ENCODE results near the gene GAREM2. TPM values are rescaled to one million over a fixed set of nuclear protein-coding genes. Genes with fewer than 3 reads are reported as not detected.

The GAREM2 gene
- total and polyA plus RNA-seq, 7 experiments from 2014 or later, result 2.4 to 8.4 (median 4.8) TPM

DNA sequence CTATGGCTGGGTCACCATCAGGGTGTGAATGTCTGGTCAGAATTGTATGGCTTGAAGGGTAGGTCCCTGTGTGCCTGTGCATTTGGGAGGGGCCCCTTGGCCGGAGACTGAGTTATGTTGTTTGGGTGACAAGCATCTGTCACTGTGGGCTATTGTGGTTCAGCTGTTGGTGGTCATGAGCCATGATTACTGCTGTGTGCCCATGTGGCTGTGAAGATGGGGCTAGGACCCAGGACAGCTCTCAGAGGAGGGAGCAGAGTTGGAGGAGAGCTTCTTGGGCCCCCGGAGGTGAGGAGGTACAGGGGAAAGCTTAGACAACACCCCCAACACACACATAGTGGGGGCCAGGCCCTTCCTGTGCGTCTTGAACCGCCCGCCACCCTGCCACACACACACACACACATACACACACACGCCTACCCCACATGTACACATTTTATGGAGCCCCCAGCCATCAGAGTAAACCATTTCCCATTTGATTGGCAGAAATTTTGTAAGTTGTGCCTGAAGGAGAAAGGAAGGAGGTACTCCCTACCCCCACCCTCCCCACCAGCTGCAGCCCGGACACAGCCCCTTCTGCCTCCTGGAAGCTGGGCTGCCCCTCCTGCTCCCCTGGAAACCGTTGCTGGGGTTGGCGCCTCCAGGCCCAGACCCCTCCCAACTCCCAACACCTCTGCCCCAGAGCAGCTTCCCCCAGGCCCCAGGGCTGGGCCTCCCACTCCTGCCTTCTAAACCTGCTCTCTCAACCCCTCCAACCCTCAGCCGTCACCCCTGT, 2.0 kb downstream of the GAREM2 start:
- ATAC-seq (peak; percentile 10), DNase-seq (no peak)
- H3K9me3 ChIP-seq (ENCODE audit: control insufficient read depth in 2 of 3, low read length in 3 of 3), result no peaks in the 10 kb centered on the region
- Mint-ChIP-seq H3K27ac (no peak overlapping the region), H3K36me3 (peaks cover 0 to 4% (median 0%) of the 10 kb centered on the region in 5 donors), H3K9me3 (peaks cover 0 to 2% (median 0%) of the 10 kb centered on the region in 11 donors), H3K4me3 (peak overlapping the region in 7 of 10 donors; percentile 69 to 83 (median 77)), H3K4me1 (peaks cover 12 to 24% (median 20%) of the 10 kb centered on the region in 7 donors), H3K27me3 (peaks cover 30 to 63% (median 42%) of the 10 kb centered on the region in 5 donors)
- peaks cover 0 to 6% of the 10 kb centered on the region in 2 donors for H3K4me1 ChIP-seq (ENCODE audit: control insufficient read depth in 2 of 2, insufficient read depth in 2 of 2, low read length in 2 of 2)
- H3K27me3 ChIP-seq (ENCODE audit: control insufficient read depth in 2 of 2, insufficient read depth in 2 of 2, low read length in 2 of 2), result peaks cover 0 to 9% of the 10 kb centered on the region in 2 donors
- no peak overlapping the region for H3K4me3 ChIP-seq (ENCODE audit: low read length)
- POLR2A ChIA-PET, result interaction anchor here (1.5 kb wide), 2 partner anchors 9 to 10 kb away, joined by 8 to 9 read pairs; no protein-coding TSS in a partner anchor
- H3K27ac ChIP-seq (ENCODE audit: low read depth, low read length), result no peak overlapping the region
- intact Hi-C loops (cut with micrococcal nuclease), result loop anchor here (5.0 kb wide), 2 partner anchors 292 to 402 kb away; no protein-coding TSS in a partner anchor
- CTCF ChIA-PET, result no interaction called here
- H3K36me3 ChIP-seq (ENCODE audit: control insufficient read depth in 2 of 3, insufficient read depth in 3 of 3, low read length in 3 of 3), result no peaks in the 10 kb centered on the region

DNA sequence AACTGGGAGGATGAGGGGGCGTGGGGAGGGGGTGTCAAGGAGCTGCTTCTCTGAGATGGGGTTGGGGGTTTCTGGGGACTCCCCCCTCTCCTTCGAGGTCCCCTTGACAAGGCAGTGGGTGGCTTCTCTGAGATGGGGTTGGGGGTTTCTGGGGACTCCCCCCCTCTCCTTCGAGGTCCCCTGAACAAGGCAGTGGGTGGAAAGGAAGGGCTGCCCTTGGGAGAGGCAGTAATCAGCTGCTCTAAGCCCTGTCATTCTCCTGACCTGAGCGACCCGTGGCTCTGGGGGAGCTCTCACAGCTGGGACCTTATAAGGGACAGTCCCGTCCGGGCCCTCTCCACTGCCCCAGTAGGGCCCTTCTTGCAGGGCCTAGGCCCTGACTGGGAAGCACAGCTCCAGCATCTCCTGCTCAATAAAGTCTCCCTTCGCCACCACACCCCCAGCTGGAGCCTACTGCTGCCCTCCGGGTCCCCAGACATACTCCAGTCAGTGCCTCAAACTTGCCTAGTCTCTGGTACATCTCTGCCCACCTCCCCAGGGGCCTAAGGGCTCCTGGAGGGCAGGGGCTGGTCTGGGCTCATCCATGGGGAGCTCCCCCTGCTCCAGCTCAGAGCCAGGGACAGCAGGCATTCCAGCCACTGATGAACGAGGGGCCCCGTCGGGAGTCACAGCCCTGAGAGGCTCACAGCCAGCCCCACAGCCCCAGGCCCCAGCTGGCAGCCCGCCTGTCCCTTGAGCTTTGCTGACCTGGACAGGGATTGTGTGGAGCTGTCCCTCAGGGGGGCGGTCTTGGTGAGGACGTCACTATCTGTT, 2.8 kb downstream of the GAREM2 start:
- Histone ChIP-seq H3K27me3 (ENCODE audit: control insufficient read depth in 2 of 2, insufficient read depth in 2 of 2, low read length in 2 of 2) (peaks cover 0 to 9% of the 10 kb centered on the region in 2 donors), H3K4me1 (ENCODE audit: control insufficient read depth in 2 of 2, insufficient read depth in 2 of 2, low read length in 2 of 2) (peaks cover 0 to 6% of the 10 kb centered on the region in 2 donors), H3K27ac (ENCODE audit: low read depth, low read length) (no peak overlapping the region), H3K9me3 (ENCODE audit: control insufficient read depth in 2 of 3, low read length in 3 of 3) (no peaks in the 10 kb centered on the region), H3K4me3 (ENCODE audit: low read length) (no peak overlapping the region), H3K36me3 (ENCODE audit: control insufficient read depth in 2 of 3, insufficient read depth in 3 of 3, low read length in 3 of 3) (no peaks in the 10 kb centered on the region)
- ChIA-PET CTCF (interaction anchor here (0.5 kb wide), 1 partner anchor 708 kb away, joined by 3 read pairs; no protein-coding TSS in a partner anchor), POLR2A (interaction anchor here (1.5 kb wide), 1 partner anchor 9 kb away, joined by 8 read pairs; no protein-coding TSS in a partner anchor)
- Mint-ChIP-seq H3K27ac (no peak overlapping the region), H3K4me1 (peaks cover 18 to 29% (median 23%) of the 10 kb centered on the region in 7 donors), H3K4me3 (peak overlapping the region in 1 of 10 donors; percentile 77), H3K27me3 (peaks cover 36 to 67% (median 48%) of the 10 kb centered on the region in 5 donors), H3K36me3 (peaks cover 0 to 4% (median 0%) of the 10 kb centered on the region in 5 donors), H3K9me3 (peaks cover 0 to 2% (median 0%) of the 10 kb centered on the region in 11 donors)
- intact Hi-C loops (cut with micrococcal nuclease), result no loop called here
- DNase-seq (no peak), ATAC-seq (no peak)

DNA sequence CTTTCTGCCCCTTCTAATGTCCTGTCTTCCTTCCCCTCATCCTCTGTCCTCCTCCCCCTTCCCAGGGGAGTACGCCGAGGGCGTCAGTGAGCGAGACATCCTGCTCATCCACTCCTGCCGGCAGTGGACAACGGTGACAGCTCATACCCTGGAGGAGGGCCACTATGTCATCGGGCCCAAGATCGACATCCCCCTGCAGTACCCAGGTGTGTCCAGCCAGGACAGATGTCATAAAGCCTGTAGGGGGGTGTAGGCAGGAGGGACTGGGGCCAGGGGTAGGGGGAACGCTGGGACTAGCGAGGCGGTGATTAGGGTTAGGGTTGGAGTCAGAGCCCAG, 3.4 kb downstream of the GAREM2 start:
- POLR2A ChIA-PET, result interaction anchor here (1.5 kb wide), 1 partner anchor 8 kb away, joined by 8 read pairs; no protein-coding TSS in a partner anchor
- Histone ChIP-seq H3K27me3 (ENCODE audit: control insufficient read depth in 2 of 2, insufficient read depth in 2 of 2, low read length in 2 of 2) (peaks cover 0 to 9% of the 10 kb centered on the region in 2 donors), H3K4me1 (ENCODE audit: control insufficient read depth in 2 of 2, insufficient read depth in 2 of 2, low read length in 2 of 2) (peaks cover 0 to 6% of the 10 kb centered on the region in 2 donors), H3K27ac (ENCODE audit: low read depth, low read length) (no peak overlapping the region), H3K4me3 (ENCODE audit: low read length) (no peak overlapping the region), H3K36me3 (ENCODE audit: control insufficient read depth in 2 of 3, insufficient read depth in 3 of 3, low read length in 3 of 3) (no peaks in the 10 kb centered on the region), H3K9me3 (ENCODE audit: control insufficient read depth in 2 of 3, low read length in 3 of 3) (no peaks in the 10 kb centered on the region)
- ATAC-seq, result no peak
- CTCF ChIA-PET, result interaction anchor here (0.5 kb wide), 1 partner anchor 708 kb away, joined by 3 read pairs; no protein-coding TSS in a partner anchor
- DNase-seq, result no peak
- H3K4me3 Mint-ChIP-seq, result no peak overlapping the region
- peaks cover 36 to 67% (median 51%) of the 10 kb centered on the region in 5 donors for H3K27me3 Mint-ChIP-seq
- H3K9me3 Mint-ChIP-seq, result peaks cover 0 to 2% (median 0%) of the 10 kb centered on the region in 11 donors
- H3K4me1 Mint-ChIP-seq, result peaks cover 18 to 33% (median 24%) of the 10 kb centered on the region in 7 donors
- peaks cover 0 to 4% (median 2%) of the 10 kb centered on the region in 5 donors for H3K36me3 Mint-ChIP-seq
- H3K27ac Mint-ChIP-seq, result no peak overlapping the region
- intact Hi-C loops (cut with micrococcal nuclease), result no loop called here

DNA sequence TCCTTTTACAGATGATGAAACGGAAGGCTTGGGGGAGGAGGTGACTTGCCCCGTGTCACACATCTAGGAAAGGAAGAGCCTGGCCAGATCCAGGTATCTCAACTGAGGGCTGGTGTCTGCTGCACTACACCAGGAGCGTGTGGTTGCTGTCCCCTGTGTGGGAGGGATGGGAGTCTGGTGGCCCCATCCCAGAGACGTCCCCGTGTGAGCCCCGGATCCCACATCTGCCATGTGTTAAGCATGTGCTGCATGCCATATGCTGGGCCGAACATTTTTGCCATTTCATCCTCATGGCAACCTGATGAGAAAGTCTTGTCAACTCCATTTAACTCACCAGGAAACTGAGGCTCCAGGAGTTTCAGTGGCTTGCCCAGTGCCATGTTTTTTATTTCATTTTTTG, 4.2 kb downstream of the GAREM2 start:
- Mint-ChIP-seq H3K4me1 (peaks cover 12 to 26% (median 17%) of the 10 kb centered on the region in 7 donors), H3K4me3 (peak overlapping the region in 2 of 10 donors; percentile 9 to 76), H3K36me3 (peaks cover 0 to 4% (median 2%) of the 10 kb centered on the region in 5 donors), H3K9me3 (peaks cover 0 to 2% (median 0%) of the 10 kb centered on the region in 11 donors), H3K27me3 (peaks cover 29 to 63% (median 43%) of the 10 kb centered on the region in 5 donors), H3K27ac (peak overlapping the region in 1 of 9 donors; percentile 10)
- H3K9me3 ChIP-seq (ENCODE audit: control insufficient read depth in 2 of 3, low read length in 3 of 3), result no peaks in the 10 kb centered on the region
- no peak for ATAC-seq
- H3K4me1 ChIP-seq (ENCODE audit: control insufficient read depth in 2 of 2, insufficient read depth in 2 of 2, low read length in 2 of 2), result peaks cover 0 to 6% of the 10 kb centered on the region in 2 donors
- H3K27me3 ChIP-seq (ENCODE audit: control insufficient read depth in 2 of 2, insufficient read depth in 2 of 2, low read length in 2 of 2), result peaks cover 0 to 7% of the 10 kb centered on the region in 2 donors
- intact Hi-C loops (cut with micrococcal nuclease), result no loop called here
- ChIA-PET POLR2A (no interaction called here), CTCF (no interaction called here)
- no peak overlapping the region for H3K27ac ChIP-seq (ENCODE audit: low read depth, low read length)
- no peaks in the 10 kb centered on the region for H3K36me3 ChIP-seq (ENCODE audit: control insufficient read depth in 2 of 3, insufficient read depth in 3 of 3, low read length in 3 of 3)
- no peak for DNase-seq
- H3K4me3 ChIP-seq (ENCODE audit: low read length), result no peak overlapping the region

DNA sequence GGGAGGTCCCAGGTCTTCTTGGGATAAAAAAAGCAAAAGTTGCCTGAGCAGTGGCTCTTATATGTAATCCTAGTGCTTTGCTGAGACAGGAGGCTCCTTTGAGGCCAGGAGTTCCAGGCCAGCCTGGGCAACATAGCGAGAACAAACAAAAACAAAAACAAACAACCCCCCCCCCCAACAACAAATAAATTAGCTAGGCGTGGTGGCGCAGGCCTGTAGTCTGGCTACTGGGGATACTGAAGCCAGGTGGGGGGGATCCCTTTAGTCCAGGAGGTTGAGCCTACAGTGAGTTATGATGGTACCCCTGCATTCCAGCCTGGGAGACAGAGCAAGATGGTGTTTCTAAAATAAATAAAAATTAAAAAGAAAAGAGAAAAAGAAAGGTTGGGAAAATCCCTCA, 5.4 kb downstream of the GAREM2 start:
- no peak overlapping the region for H3K4me3 ChIP-seq (ENCODE audit: low read length)
- ChIA-PET POLR2A (no interaction called here), CTCF (no interaction called here)
- intact Hi-C loops (cut with micrococcal nuclease), result no loop called here
- H3K9me3 ChIP-seq (ENCODE audit: control insufficient read depth in 2 of 3, low read length in 3 of 3), result no peaks in the 10 kb centered on the region
- H3K4me1 Mint-ChIP-seq, result peaks cover 12 to 23% (median 15%) of the 10 kb centered on the region in 7 donors
- peak overlapping the region in 4 of 10 donors; percentile 9 to 76 (median 68) for H3K4me3 Mint-ChIP-seq
- DNase-seq (no peak), ATAC-seq (no peak)
- H3K36me3 ChIP-seq (ENCODE audit: control insufficient read depth in 2 of 3, insufficient read depth in 3 of 3, low read length in 3 of 3), result no peaks in the 10 kb centered on the region
- H3K27ac ChIP-seq (ENCODE audit: low read depth, low read length), result no peak overlapping the region
- H3K27ac Mint-ChIP-seq, result no peak overlapping the region
- H3K4me1 ChIP-seq (ENCODE audit: control insufficient read depth in 2 of 2, insufficient read depth in 2 of 2, low read length in 2 of 2), result peaks cover 0 to 6% of the 10 kb centered on the region in 2 donors
- H3K36me3 Mint-ChIP-seq, result peaks cover 0 to 4% (median 0%) of the 10 kb centered on the region in 5 donors
- peaks cover 0 to 5% of the 10 kb centered on the region in 2 donors for H3K27me3 ChIP-seq (ENCODE audit: control insufficient read depth in 2 of 2, insufficient read depth in 2 of 2, low read length in 2 of 2)
- peaks cover 27 to 60% (median 41%) of the 10 kb centered on the region in 5 donors for H3K27me3 Mint-ChIP-seq
- H3K9me3 Mint-ChIP-seq, result no peaks in the 10 kb centered on the region

DNA sequence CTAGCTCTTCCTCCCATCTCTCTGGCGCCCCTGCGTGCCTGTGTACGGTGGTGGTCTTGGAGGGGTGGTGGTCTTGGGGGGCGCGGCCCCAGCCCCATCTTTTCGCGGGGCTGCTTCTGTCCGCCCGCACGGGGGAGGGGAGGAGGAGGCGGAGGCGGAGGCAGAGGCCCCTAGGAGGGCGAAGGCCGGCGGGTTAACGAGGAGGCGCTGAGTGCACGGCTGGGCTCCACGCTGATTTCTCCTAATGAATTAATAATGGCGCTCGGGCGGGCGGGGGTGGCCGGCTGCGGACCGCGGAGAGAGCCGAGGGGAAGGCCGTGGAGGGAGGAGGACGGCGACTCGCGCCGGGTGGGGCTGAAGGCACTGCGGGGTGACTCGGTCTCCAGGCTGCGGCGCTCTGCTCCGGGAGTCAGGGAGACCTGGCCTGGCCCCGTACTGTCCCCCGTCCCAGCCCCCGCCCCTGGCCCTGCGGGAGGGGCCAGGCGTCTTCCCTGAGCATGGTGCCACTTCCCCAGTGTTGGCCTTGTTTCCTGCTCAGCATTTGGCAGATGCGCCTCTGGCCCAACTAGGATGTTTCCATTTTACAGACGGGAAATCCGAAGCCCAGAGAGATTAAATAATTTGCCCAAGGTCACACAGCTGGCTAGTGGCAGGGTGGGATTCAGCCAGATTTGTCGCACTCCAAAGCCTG, 6.0 kb downstream of the GAREM2 start:
- ATAC-seq (peak; percentile 64), DNase-seq (no peak)
- H3K27ac Mint-ChIP-seq, result peak overlapping the region in 1 of 9 donors; percentile 67
- H3K27me3 Mint-ChIP-seq, result peaks cover 27 to 61% (median 41%) of the 10 kb centered on the region in 5 donors
- H3K4me1 Mint-ChIP-seq, result peaks cover 12 to 27% (median 18%) of the 10 kb centered on the region in 7 donors
- peak overlapping the region; percentile 13 to 76 (median 62) for H3K4me3 Mint-ChIP-seq
- Histone ChIP-seq H3K4me3 (ENCODE audit: low read length) (peak overlapping the region; percentile 46), H3K36me3 (ENCODE audit: control insufficient read depth in 2 of 3, insufficient read depth in 3 of 3, low read length in 3 of 3) (no peaks in the 10 kb centered on the region), H3K27me3 (ENCODE audit: control insufficient read depth in 2 of 2, insufficient read depth in 2 of 2, low read length in 2 of 2) (peaks cover 0 to 5% of the 10 kb centered on the region in 2 donors), H3K27ac (ENCODE audit: low read depth, low read length) (peak overlapping the region; percentile 1), H3K4me1 (ENCODE audit: control insufficient read depth in 2 of 2, insufficient read depth in 2 of 2, low read length in 2 of 2) (peaks cover 0 to 6% of the 10 kb centered on the region in 2 donors), H3K9me3 (ENCODE audit: control insufficient read depth in 2 of 3, low read length in 3 of 3) (no peaks in the 10 kb centered on the region)
- no peaks in the 10 kb centered on the region for H3K9me3 Mint-ChIP-seq
- intact Hi-C loops (cut with micrococcal nuclease), result no loop called here
- ChIA-PET POLR2A (interaction anchor here (0.6 kb wide), 1 partner anchor 361 kb away, joined by 4 read pairs; no protein-coding TSS in a partner anchor), CTCF (no interaction called here)
- H3K36me3 Mint-ChIP-seq, result peaks cover 0 to 4% (median 0%) of the 10 kb centered on the region in 5 donors

Measured in naive thymus-derived CD4-positive, alpha-beta T cell (primary cell).